ENCODE data around the gene CXCR3. TPM values are rescaled to one million over a fixed set of nuclear protein-coding genes. Genes with fewer than 3 reads are reported as not detected.
A peak's percentile ranks its signal among the peaks of the same experiment; 100 is the strongest.
"Not testable (repeated sequence)": the region's sequence is repeated elsewhere in the genome, so short reads cannot be mapped to it uniquely, and the experiment has no call there.

CXCR3 gene
- 1 to 10 TPM in 3 of 4 donors, under 1 TPM in 1; 0.84 to 7.6 (median 4.2) TPM for polyA plus RNA-seq
- long read RNA-seq, donor 1 = 0 reads
- long read RNA-seq, donor 2 = 0 reads
- long read RNA-seq, donor 3, partial matches to known transcripts = 0 of 1 reads
- long read RNA-seq, donor 3, other reads (novel, unspliced or antisense) = 0 of 1 reads
- long read RNA-seq, donor 4 = 0 reads
- long read RNA-seq, donor 5 = 0 reads
- long read RNA-seq, donor 6 = 0 reads
- long read RNA-seq, donor 7 = 0 reads
- long read RNA-seq, donor 8 = 0 reads
- long read RNA-seq, donor 9 = 0 reads
- long read RNA-seq, donor 10 = 0 reads

- DNase-seq = no peak
- Histone ChIP-seq H3K9me3 (ENCODE audit: control insufficient read depth in 2 of 2, insufficient read depth in 1 of 2, low read depth in 1 of 2, low read length in 1 of 2) (peaks cover 0 to 3% of the 10 kb centered on the region in 2 donors), H3K4me1 (ENCODE audit: control insufficient read depth in 3 of 3, insufficient read depth in 2 of 3, low read depth in 1 of 3, low read length in 2 of 3) (peaks cover 0 to 41% (median 3%) of the 10 kb centered on the region in 3 donors), H3K27me3 (ENCODE audit: control insufficient read depth in 3 of 3, insufficient read depth in 3 of 3, low read length in 3 of 3) (no peaks in the 10 kb centered on the region), H3K36me3 (ENCODE audit: control insufficient read depth in 3 of 3, insufficient read depth in 2 of 3, low read depth in 1 of 3, low read length in 3 of 3) (peaks cover 0 to 17% (median 3%) of the 10 kb centered on the region in 3 donors), H3K4me3 (ENCODE audit: low read depth in 1 of 3, low read length in 3 of 3) (peak within 1 kb of the TSS in 1 of 3 donors; percentile 44), H3K27ac (ENCODE audit: low read depth in 1 of 3, low read length in 2 of 3) (peak within 1 kb of the TSS; percentile 88 to 95 (median 94))
- FAIRE-seq = no peak
- 21 to 41% (median 36%) methylated on average over 4 of the region's 4 CpGs for WGBS, 3 donors
Observed at GRCh38 chrX:71618303-71618721, at the start of gene CXCR3. Gene CXCR3 (minus strand): TSS chrX:71618511. CDS start chrX:71618449, 62 bp downstream.

- Histone ChIP-seq H3K27me3 (ENCODE audit: control insufficient read depth in 3 of 3, insufficient read depth in 3 of 3, low read length in 3 of 3) (no peaks in the 10 kb centered on the region), H3K27ac (ENCODE audit: low read depth in 1 of 3, low read length in 2 of 3) (no peak within 1 kb of the TSS), H3K9me3 (ENCODE audit: control insufficient read depth in 2 of 2, insufficient read depth in 1 of 2, low read depth in 1 of 2, low read length in 1 of 2) (no peaks in the 10 kb centered on the region), H3K4me3 (ENCODE audit: low read depth in 1 of 3, low read length in 3 of 3) (no peak within 1 kb of the TSS), H3K4me1 (ENCODE audit: control insufficient read depth in 3 of 3, insufficient read depth in 2 of 3, low read depth in 1 of 3, low read length in 2 of 3) (no peaks in the 10 kb centered on the region), H3K36me3 (ENCODE audit: control insufficient read depth in 3 of 3, insufficient read depth in 2 of 3, low read depth in 1 of 3, low read length in 3 of 3) (no peaks in the 10 kb centered on the region)
- 91 to 95% (median 94%) methylated on average over 46 to 50 of the region's 50 CpGs for WGBS, 3 donors
- FAIRE-seq = no peak
- no peak for DNase-seq
Observed at GRCh38 chrX:71667328-71668247, 49.3 kb upstream of the CXCR3 start, which contains the start of gene LOC101059915. Gene LOC101059915 (plus strand): TSS chrX:71667546.

- no peak for FAIRE-seq
- H3K9me3 ChIP-seq (ENCODE audit: control insufficient read depth in 2 of 2, insufficient read depth in 1 of 2, low read depth in 1 of 2, low read length in 1 of 2) = no peaks in the 10 kb centered on the region
- H3K27me3 ChIP-seq (ENCODE audit: control insufficient read depth in 3 of 3, insufficient read depth in 3 of 3, low read length in 3 of 3) = no peaks in the 10 kb centered on the region
- 91 to 95% (median 92%) methylated on average over 23 to 48 of the region's 48 CpGs for WGBS, 3 donors
- no peak for DNase-seq
- H3K4me1 ChIP-seq (ENCODE audit: control insufficient read depth in 3 of 3, insufficient read depth in 2 of 3, low read depth in 1 of 3, low read length in 2 of 3) = no peaks in the 10 kb centered on the region
- H3K27ac ChIP-seq (ENCODE audit: low read depth in 1 of 3, low read length in 2 of 3) = no peak overlapping the region
- no peak overlapping the region for H3K4me3 ChIP-seq (ENCODE audit: low read depth in 1 of 3, low read length in 3 of 3)
- H3K36me3 ChIP-seq (ENCODE audit: control insufficient read depth in 3 of 3, insufficient read depth in 2 of 3, low read depth in 1 of 3, low read length in 3 of 3) = no peaks in the 10 kb centered on the region
Observed at GRCh38 chrX:71666240-71667223, 48.2 kb upstream of the CXCR3 start.

- 70 to 81% (median 71%) methylated on average over 10 of the region's 10 CpGs for WGBS, 3 donors
- FAIRE-seq (no peak), DNase-seq (no peak)
- Histone ChIP-seq H3K36me3 (ENCODE audit: control insufficient read depth in 3 of 3, insufficient read depth in 2 of 3, low read depth in 1 of 3, low read length in 3 of 3) (no peaks in the 10 kb centered on the region), H3K4me3 (ENCODE audit: low read depth in 1 of 3, low read length in 3 of 3) (no peak overlapping the region), H3K4me1 (ENCODE audit: control insufficient read depth in 3 of 3, insufficient read depth in 2 of 3, low read depth in 1 of 3, low read length in 2 of 3) (no peaks in the 10 kb centered on the region), H3K27me3 (ENCODE audit: control insufficient read depth in 3 of 3, insufficient read depth in 3 of 3, low read length in 3 of 3) (no peaks in the 10 kb centered on the region), H3K27ac (ENCODE audit: low read depth in 1 of 3, low read length in 2 of 3) (no peak overlapping the region), H3K9me3 (ENCODE audit: control insufficient read depth in 2 of 2, insufficient read depth in 1 of 2, low read depth in 1 of 2, low read length in 1 of 2) (no peaks in the 10 kb centered on the region)
Observed at GRCh38 chrX:71665747-71666146, 47.4 kb upstream of the CXCR3 start.

GRCh38 chrX:71664889-71665491 lies 46.7 kb upstream of the CXCR3 start:
- DNase-seq (no peak), FAIRE-seq (no peak)
- Histone ChIP-seq H3K27ac (ENCODE audit: low read depth in 1 of 3, low read length in 2 of 3) (no peak overlapping the region), H3K27me3 (ENCODE audit: control insufficient read depth in 3 of 3, insufficient read depth in 3 of 3, low read length in 3 of 3) (no peaks in the 10 kb centered on the region), H3K4me1 (ENCODE audit: control insufficient read depth in 3 of 3, insufficient read depth in 2 of 3, low read depth in 1 of 3, low read length in 2 of 3) (no peaks in the 10 kb centered on the region), H3K36me3 (ENCODE audit: control insufficient read depth in 3 of 3, insufficient read depth in 2 of 3, low read depth in 1 of 3, low read length in 3 of 3) (no peaks in the 10 kb centered on the region), H3K9me3 (ENCODE audit: control insufficient read depth in 2 of 2, insufficient read depth in 1 of 2, low read depth in 1 of 2, low read length in 1 of 2) (no peaks in the 10 kb centered on the region), H3K4me3 (ENCODE audit: low read depth in 1 of 3, low read length in 3 of 3) (no peak overlapping the region)
- WGBS, 3 donors = 86 to 91% (median 87%) methylated on average over 11 to 16 of the region's 16 CpGs

GRCh38 chrX:71664202-71664601 lies 45.9 kb upstream of the CXCR3 start:
- not testable (repeated sequence) for H3K4me3 ChIP-seq (ENCODE audit: low read depth in 1 of 3, low read length in 3 of 3); FAIRE-seq; H3K36me3 ChIP-seq (ENCODE audit: control insufficient read depth in 3 of 3, insufficient read depth in 2 of 3, low read depth in 1 of 3, low read length in 3 of 3); H3K27me3 ChIP-seq (ENCODE audit: control insufficient read depth in 3 of 3, insufficient read depth in 3 of 3, low read length in 3 of 3); H3K9me3 ChIP-seq (ENCODE audit: control insufficient read depth in 2 of 2, insufficient read depth in 1 of 2, low read depth in 1 of 2, low read length in 1 of 2); DNase-seq; H3K27ac ChIP-seq (ENCODE audit: low read depth in 1 of 3, low read length in 2 of 3); H3K4me1 ChIP-seq (ENCODE audit: control insufficient read depth in 3 of 3, insufficient read depth in 2 of 3, low read depth in 1 of 3, low read length in 2 of 3)
- WGBS, 3 donors = 48 to 59% (median 54%) methylated on average over 8 of the region's 8 CpGs

- FAIRE-seq; H3K36me3 ChIP-seq (ENCODE audit: control insufficient read depth in 3 of 3, insufficient read depth in 2 of 3, low read depth in 1 of 3, low read length in 3 of 3); DNase-seq; H3K27ac ChIP-seq (ENCODE audit: low read depth in 1 of 3, low read length in 2 of 3); H3K9me3 ChIP-seq (ENCODE audit: control insufficient read depth in 2 of 2, insufficient read depth in 1 of 2, low read depth in 1 of 2, low read length in 1 of 2); H3K4me1 ChIP-seq (ENCODE audit: control insufficient read depth in 3 of 3, insufficient read depth in 2 of 3, low read depth in 1 of 3, low read length in 2 of 3); H3K27me3 ChIP-seq (ENCODE audit: control insufficient read depth in 3 of 3, insufficient read depth in 3 of 3, low read length in 3 of 3); H3K4me3 ChIP-seq (ENCODE audit: low read depth in 1 of 3, low read length in 3 of 3): not testable (repeated sequence)
- WGBS, 3 donors = 58 to 66% (median 64%) methylated on average over 5 to 8 of the region's 8 CpGs
Observed at GRCh38 chrX:71663238-71663637, 44.9 kb upstream of the CXCR3 start.

Data from small intestine (tissue), 16 donors.